CD4-positive, alpha-beta T cell treated with Interleukin-17A for 1 hour (primary cell): ENCODE results near the gene ADAM17.
"Not testable (repeated sequence)": the region's sequence is repeated elsewhere in the genome, so short reads cannot be mapped to it uniquely, and the experiment has no call there.

Source experiments
- DNase-seq: peaks from one replicate; pipeline ENCODE4 v3.0.0-alpha.2; 2020

ADAM17 gene

GRCh38 chr2:9518780-9519179 lies 36.9 kb downstream of the ADAM17 start:
- DNase-seq, result no peak

GRCh38 chr2:9518163-9518562 lies 37.5 kb downstream of the ADAM17 start:
- no peak for DNase-seq

- DNase-seq, result no peak
Observed at GRCh38 chr2:9517118-9517782, 38.4 kb downstream of the ADAM17 start.

- DNase-seq, result not testable (repeated sequence)
Observed at GRCh38 chr2:9513946-9514345, 41.7 kb downstream of the ADAM17 start.

- DNase-seq, result no peak
Observed at GRCh38 chr2:9508931-9509330, 46.7 kb downstream of the ADAM17 start.

GRCh38 chr2:9498210-9498609 lies 57.4 kb downstream of the ADAM17 start:
- no peak for DNase-seq

- DNase-seq, result no peak
Observed at GRCh38 chr2:9497017-9497416, 58.6 kb downstream of the ADAM17 start.

- no peak for DNase-seq
Observed at GRCh38 chr2:9494081-9494480, 61.5 kb downstream of the ADAM17 start.

GRCh38 chr2:9493478-9493877 lies 62.2 kb downstream of the ADAM17 start:
- DNase-seq, result no peak

- DNase-seq, result no peak
Observed at GRCh38 chr2:9492927-9493326, 62.7 kb downstream of the ADAM17 start.

- no peak for DNase-seq
Observed at GRCh38 chr2:9490789-9491188, 64.8 kb downstream of the ADAM17 start.

- no peak for DNase-seq
Observed at GRCh38 chr2:9488583-9489547, 66.8 kb downstream of the ADAM17 start.

GRCh38 chr2:9484533-9484932 lies 71.1 kb downstream of the ADAM17 start:
- DNase-seq, result no peak

- DNase-seq, result no peak
Observed at GRCh38 chr2:9483107-9483506, 72.5 kb downstream of the ADAM17 start.

- no peak for DNase-seq
Observed at GRCh38 chr2:9480157-9480556, 75.5 kb downstream of the ADAM17 start.

GRCh38 chr2:9478526-9478925 lies 77.1 kb downstream of the ADAM17 start:
- no peak for DNase-seq

- DNase-seq, result no peak
Observed at GRCh38 chr2:9477914-9478313, 77.7 kb downstream of the ADAM17 start.

GRCh38 chr2:9474361-9475057 lies 81.1 kb downstream of the ADAM17 start, which contains the start of gene IAH1:
Gene IAH1 (plus strand): TSS chr2:9474551. CDS start chr2:9474567, 16 bp downstream.
- DNase-seq, result peak; percentile 80

GRCh38 chr2:9473985-9474360 lies 81.7 kb downstream of the ADAM17 start:
- peak; percentile 76 for DNase-seq

- DNase-seq, result peak; percentile 29
Observed at GRCh38 chr2:9473308-9473984, 82.2 kb downstream of the ADAM17 start.

GRCh38 chr2:9472511-9472910 lies 83.1 kb downstream of the ADAM17 start:
- DNase-seq, result no peak

- no peak for DNase-seq
Observed at GRCh38 chr2:9471206-9471605, 84.4 kb downstream of the ADAM17 start.

- DNase-seq, result no peak
Observed at GRCh38 chr2:9467687-9468086, 87.9 kb downstream of the ADAM17 start.
